ENCODE data around the gene INMT.

DNA sequence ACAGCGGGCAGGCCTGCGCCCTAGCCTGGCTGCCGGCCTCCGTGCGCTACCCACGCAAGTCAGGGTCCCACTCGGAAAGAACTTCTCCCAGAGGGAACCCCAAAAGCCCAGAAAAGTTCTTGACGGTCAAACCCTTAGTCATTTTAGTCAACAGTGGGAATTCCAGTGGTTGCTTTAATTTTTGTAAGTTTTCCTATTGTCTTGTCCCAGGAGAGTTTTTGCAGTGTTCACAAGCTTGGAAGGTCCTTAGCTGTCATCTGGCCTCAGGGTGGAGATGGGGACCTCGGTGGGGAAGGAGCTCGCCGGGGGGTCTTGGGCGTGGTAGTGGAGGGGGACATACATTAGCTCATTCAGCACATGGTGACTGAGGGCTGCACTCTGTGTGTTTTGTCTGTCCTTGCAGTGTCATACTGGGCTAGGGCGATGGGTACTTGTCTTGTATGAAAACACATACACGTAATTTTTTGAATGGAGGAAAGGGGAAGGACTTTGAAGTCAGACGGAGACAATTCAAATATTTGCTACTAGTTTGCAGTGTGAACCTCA is 20.0 kb downstream of the INMT start:
- TF ChIP-seq, protein P1, sequence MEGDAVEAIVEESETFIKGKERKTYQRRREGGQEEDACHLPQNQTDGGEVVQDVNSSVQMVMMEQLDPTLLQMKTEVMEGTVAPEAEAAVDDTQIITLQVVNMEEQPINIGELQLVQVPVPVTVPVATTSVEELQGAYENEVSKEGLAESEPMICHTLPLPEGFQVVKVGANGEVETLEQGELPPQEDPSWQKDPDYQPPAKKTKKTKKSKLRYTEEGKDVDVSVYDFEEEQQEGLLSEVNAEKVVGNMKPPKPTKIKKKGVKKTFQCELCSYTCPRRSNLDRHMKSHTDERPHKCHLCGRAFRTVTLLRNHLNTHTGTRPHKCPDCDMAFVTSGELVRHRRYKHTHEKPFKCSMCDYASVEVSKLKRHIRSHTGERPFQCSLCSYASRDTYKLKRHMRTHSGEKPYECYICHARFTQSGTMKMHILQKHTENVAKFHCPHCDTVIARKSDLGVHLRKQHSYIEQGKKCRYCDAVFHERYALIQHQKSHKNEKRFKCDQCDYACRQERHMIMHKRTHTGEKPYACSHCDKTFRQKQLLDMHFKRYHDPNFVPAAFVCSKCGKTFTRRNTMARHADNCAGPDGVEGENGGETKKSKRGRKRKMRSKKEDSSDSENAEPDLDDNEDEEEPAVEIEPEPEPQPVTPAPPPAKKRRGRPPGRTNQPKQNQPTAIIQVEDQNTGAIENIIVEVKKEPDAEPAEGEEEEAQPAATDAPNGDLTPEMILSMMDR (IDR thresholded peaks at IDR 0.05; ENCODE audit: low read depth, low read length) = no peak
- TF ChIP-seq EZH2phosphoT487 (IDR thresholded peaks at IDR 0.05; ENCODE audit: low read depth) = no peak

All from OCI-LY3 (cell line).